OCI-LY3 (cell line): ENCODE results near the gene FGF19.

Source experiments
- EZH2phosphoT487 ChIP-seq: fragments of 200-600 bp; shearing (Covaris generic); IDR thresholded peaks from 2 replicates; pipeline ENCODE4 v1.6.1; 2018; ENCODE audit warnings: antibody characterized with exemption, mixed run types, low read depth
- TF ChIP-seq, protein P1 (sequence below): fragments of 200-600, 300-600 bp; sonication (generic); IDR thresholded peaks from 2 replicates; pipeline ENCODE4 v1.5.1; 2014; ENCODE audit warnings: antibody characterized with exemption, low read length, low read depth

DNA sequence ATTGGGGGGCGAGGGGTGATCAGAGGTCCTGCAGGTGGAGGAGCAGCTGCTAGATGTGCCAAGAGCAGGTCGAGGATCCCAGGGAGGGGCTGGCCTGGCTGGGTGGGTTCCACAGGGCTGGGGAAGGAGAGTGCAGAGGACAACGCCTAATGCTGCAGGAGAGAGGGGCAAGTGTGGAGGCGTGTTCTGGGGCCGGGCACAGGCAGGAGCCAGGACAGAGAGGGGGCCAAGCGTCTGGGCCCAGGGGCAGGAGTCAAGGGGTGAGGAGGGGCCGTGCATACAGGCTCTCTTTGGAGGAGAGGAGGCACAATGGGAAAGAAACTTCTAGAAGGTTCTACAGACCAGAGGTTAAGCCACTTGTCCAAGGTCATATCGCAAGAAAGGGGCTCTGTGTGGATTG lies 26.7 kb upstream of the FGF19 start:
- TF ChIP-seq, protein P1, sequence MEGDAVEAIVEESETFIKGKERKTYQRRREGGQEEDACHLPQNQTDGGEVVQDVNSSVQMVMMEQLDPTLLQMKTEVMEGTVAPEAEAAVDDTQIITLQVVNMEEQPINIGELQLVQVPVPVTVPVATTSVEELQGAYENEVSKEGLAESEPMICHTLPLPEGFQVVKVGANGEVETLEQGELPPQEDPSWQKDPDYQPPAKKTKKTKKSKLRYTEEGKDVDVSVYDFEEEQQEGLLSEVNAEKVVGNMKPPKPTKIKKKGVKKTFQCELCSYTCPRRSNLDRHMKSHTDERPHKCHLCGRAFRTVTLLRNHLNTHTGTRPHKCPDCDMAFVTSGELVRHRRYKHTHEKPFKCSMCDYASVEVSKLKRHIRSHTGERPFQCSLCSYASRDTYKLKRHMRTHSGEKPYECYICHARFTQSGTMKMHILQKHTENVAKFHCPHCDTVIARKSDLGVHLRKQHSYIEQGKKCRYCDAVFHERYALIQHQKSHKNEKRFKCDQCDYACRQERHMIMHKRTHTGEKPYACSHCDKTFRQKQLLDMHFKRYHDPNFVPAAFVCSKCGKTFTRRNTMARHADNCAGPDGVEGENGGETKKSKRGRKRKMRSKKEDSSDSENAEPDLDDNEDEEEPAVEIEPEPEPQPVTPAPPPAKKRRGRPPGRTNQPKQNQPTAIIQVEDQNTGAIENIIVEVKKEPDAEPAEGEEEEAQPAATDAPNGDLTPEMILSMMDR, result no peak
- no peak for TF ChIP-seq EZH2phosphoT487
